Motor neuron (in vitro differentiated cells): Measurements from ENCODE around the gene GLOD5. TPM values are rescaled to one million over a fixed set of nuclear protein-coding genes. Genes with fewer than 3 reads are reported as not detected.

ENCODE experiments used
- ATAC-seq, 8 experiments: fragments of 200-7000 bp; cut with Tn5 transposase; replicated peaks in 6 of 8; 2 replicates each; pipeline ENCODE4 v1.8.0; 2021; ENCODE audit warnings: mild to moderate bottlenecking in 8 of 8, moderate library complexity in 8 of 8
- H3K27ac ChIP-seq, 2 donors: fragments of 250-450 bp; sonication (Bioruptor Pico); 2 replicates each; pipeline ENCODE4 v1.9.0; 2021; ENCODE audit warnings: antibody characterized with exemption in 2 of 2, mild to moderate bottlenecking in 2 of 2, moderate library complexity in 1 of 2
- H3K4me1 ChIP-seq, 2 donors: fragments of 250-450 bp; sonication (Bioruptor Pico); replicated peaks in 1 of 2; 2 replicates each; pipeline ENCODE4 v1.6.1; 2021; ENCODE audit warnings: antibody characterized with exemption in 2 of 2, mild to moderate bottlenecking in 2 of 2, moderate library complexity in 1 of 2
- H3K4me3 ChIP-seq, 5 donors: fragments of 250-450 bp; sonication (Bioruptor Pico); 2 replicates each; pipeline ENCODE4 v1.9.0; 2021; ENCODE audit warnings: antibody characterized with exemption in 5 of 5, mild to moderate bottlenecking in 5 of 5, moderate library complexity in 4 of 5
- WGBS, 10 experiments: fragments of 450-650 bp; shearing (Covaris generic); methylation state at CpG; one replicate each; pipeline ENCODE4 v1.0.0; 2022; 5-methylcytosine and 5-hydroxymethylcytosine counted together
- in situ Hi-C, 9 experiments: fragments of 400-800 bp; cut with MboI; loops; one replicate each; pipeline ENCODE4 v1.15.0; 2021; ENCODE audit warnings: low sequenced_read_pairs in 9 of 9, low pct_unique_long_range_greater_than_20kb in 2 of 9; ENCODE audit not compliant: unreplicated experiment in 9 of 9
- total RNA-seq, 8 experiments: library from RNA; unstranded; fragments of 300-600 nt; gene quantifications; 2 replicates each; pipeline versions ENCODE4 v1.2.3 to v1.2.4, GENCODE V29; 2022

GLOD5 gene
- total RNA-seq, 8 experiments from 2014 or later = not detected

DNA sequence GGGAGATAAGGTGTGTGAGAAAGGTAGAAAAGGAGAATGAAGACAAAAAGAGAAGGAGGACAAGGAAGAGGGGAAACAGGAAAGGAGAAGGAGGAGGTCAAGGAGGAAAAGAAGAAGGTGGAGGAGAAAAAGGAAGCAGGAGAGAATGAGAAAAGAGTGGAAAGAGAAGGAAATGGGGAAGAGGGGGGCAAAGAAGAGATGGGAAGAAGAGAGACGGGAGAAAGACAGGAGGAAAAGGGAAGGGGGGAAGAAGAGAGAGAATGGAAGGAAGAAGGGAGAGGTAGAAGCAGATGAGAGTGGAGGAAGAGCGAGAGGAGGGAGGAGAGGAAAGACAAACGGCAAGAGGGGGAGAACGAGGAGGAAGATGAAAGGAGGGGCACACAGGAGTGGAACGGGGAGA lies 28.9 kb downstream of the GLOD5 start:
- Histone ChIP-seq H3K4me1 (no peaks in the 10 kb centered on the region), H3K4me3 (no peak overlapping the region), H3K27ac (no peak overlapping the region)
- WGBS, 10 experiments = 11 to 58% (median 52%) methylated on average over 2 to 5 of the region's 5 CpGs; no CpG with 5 or more reads in 4 of the 10 experiments
- no peak for ATAC-seq
- in situ Hi-C loops = no loop called here

DNA sequence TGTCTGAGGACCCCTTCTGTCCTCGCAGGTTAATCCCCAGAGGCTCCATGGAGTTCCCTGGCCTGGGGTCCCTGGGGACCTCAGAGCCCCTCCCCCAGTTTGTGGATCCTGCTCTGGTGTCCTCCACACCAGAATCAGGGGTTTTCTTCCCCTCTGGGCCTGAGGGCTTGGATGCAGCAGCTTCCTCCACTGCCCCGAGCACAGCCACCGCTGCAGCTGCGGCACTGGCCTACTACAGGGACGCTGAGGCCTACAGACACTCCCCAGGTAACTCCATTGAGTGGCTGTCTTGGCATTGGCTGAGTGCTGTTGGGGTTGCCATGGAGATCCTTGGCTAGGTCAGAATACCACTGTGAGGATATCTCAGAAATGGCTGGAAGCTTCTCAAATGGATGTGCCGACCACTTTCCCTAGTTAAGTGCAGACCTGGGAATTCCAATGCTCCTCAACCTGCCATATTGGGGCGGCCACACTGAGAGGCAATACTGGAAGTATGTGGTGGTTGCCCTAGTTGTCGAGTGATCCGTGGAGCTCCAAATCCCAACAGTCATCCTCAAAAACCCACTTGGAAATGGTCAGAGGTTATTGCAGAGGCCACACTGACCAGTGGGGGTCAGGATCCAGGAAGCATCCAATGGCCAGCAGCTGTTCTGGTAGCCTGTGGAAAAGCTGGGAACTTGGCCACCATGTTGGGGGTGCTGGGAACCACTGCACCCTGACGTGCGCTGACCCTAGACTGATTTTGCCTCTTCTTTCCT lies 29.7 kb downstream of the GLOD5 start:
- H3K4me3 ChIP-seq = no peak overlapping the region

DNA sequence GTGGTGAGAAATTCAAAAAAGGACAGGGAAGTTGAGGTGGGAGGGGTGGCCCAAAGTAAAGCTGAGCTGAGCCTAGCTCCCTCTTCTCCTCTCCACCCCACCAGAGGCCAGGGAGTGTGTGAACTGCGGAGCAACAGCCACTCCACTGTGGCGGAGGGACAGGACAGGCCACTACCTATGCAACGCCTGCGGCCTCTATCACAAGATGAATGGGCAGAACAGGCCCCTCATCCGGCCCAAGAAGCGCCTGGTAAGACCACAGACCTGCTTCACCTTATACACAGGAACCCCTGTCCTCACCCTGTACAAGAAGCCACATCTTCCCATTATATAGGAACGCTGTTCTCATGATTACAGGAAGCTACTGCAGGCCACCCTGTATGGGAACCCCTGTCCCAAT lies 30.7 kb downstream of the GLOD5 start:
- no peak for ATAC-seq

More for the DNA sequence above, 29.7 kb downstream of the GLOD5 start:
- Histone ChIP-seq H3K27ac (no peak overlapping the region), H3K4me1 (no peaks in the 10 kb centered on the region)
- ATAC-seq = no peak
- in situ Hi-C loops = no loop called here
- WGBS, 10 experiments = 60% methylated on average over 9 of the region's 11 CpGs; no CpG with 5 or more reads in 9 of the 10 experiments

DNA sequence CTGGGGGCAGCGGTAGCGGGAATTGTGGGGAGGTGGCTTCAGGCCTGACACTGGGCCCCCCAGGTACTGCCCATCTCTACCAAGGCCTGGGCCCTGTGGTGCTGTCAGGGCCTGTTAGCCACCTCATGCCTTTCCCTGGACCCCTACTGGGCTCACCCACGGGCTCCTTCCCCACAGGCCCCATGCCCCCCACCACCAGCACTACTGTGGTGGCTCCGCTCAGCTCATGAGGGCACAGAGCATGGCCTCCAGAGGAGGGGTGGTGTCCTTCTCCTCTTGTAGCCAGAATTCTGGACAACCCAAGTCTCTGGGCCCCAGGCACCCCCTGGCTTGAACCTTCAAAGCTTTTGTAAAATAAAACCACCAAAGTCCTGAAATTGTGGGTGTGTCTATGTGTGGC lies 32.4 kb downstream of the GLOD5 start:
- no peak overlapping the region for H3K4me3 ChIP-seq
- no peaks in the 10 kb centered on the region for H3K4me1 ChIP-seq
- no peak for ATAC-seq
- in situ Hi-C loops = no loop called here
- no peak overlapping the region for H3K27ac ChIP-seq
- WGBS, 10 experiments = no CpG with 5 or more reads among the region's 4 CpGs

More for the DNA sequence above, 30.7 kb downstream of the GLOD5 start:
- Histone ChIP-seq H3K27ac (no peak overlapping the region), H3K4me3 (no peak overlapping the region), H3K4me1 (no peaks in the 10 kb centered on the region)
- in situ Hi-C loops = no loop called here
- WGBS, 10 experiments = 50 to 85% (median 80%) methylated on average over 2 to 4 of the region's 7 CpGs; no CpG with 5 or more reads in 6 of the 10 experiments

DNA sequence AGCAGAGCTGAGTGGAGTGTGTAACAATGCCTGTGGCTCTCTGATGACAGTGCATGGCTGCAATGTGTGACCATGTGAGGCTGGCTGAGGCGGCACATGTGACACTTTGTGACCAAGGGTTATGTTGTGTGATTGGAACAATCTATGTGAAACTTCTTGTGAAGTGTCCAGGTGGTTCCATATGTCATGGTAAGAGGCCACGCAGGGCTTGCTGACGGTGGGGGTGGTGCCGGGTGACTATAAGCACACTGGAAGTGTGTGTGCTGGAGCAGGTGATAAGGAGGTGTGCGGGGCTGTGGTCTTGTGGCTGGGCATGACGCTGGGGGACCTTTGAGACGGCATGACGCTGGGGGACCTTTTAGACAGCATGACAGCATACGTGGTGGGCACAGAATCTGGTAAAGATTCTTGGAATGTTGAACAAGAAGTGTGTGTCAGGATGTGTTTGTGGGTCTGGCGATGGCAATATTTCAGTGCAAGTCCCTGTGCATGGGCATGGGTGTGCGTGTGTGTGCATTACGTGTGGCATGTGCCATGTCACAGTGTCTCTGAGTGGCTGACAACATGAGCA lies 32.9 kb downstream of the GLOD5 start:
- in situ Hi-C loops = no loop called here
- no peak overlapping the region for H3K4me3 ChIP-seq
- no peaks in the 10 kb centered on the region for H3K4me1 ChIP-seq
- H3K27ac ChIP-seq = no peak overlapping the region
- WGBS, 10 experiments = 46 to 100% methylated on average over 1 to 12 of the region's 12 CpGs; no CpG with 5 or more reads in 8 of the 10 experiments
- ATAC-seq = peak in 2 of 8 experiments; percentile 11 to 45

DNA sequence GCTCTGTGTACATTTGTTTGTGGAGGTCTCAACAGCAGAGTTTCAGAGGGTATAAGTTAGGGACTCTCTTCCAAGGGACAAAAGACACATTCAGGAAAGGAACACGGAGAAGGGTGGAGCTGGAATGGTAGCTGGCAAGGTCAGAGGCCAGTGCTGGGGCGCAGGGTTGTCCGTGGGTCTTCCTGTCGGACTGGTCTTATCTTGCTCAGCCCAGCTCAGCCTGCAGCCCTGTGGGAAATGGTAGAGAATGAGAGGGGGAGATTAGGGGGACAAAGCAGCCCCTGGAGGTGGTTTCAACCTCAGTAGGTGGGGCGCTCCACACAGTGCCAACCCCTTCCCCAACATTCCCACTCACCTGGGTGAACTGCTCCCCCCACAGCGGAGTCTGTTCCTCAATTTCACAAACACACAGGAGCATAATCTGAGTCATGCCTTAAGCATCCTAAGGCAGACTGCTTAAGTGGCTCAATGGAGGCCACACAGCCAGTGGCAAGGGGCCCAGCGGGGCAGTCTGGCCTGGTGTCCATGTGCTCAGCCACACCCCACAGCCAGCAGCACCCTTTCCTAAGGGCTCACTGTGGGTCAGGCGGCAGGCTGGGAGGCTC lies 33.5 kb downstream of the GLOD5 start:
- Histone ChIP-seq H3K27ac (no peak overlapping the region), H3K4me3 (no peak overlapping the region), H3K4me1 (no peaks in the 10 kb centered on the region)
- 33 to 48% methylated on average over 1 to 7 of the region's 8 CpGs; no CpG with 5 or more reads in 8 of the 10 experiments for WGBS, 10 experiments
- peak in 7 of 8 experiments; percentile 35 to 99 (median 74) for ATAC-seq
- in situ Hi-C loops = no loop called here

DNA sequence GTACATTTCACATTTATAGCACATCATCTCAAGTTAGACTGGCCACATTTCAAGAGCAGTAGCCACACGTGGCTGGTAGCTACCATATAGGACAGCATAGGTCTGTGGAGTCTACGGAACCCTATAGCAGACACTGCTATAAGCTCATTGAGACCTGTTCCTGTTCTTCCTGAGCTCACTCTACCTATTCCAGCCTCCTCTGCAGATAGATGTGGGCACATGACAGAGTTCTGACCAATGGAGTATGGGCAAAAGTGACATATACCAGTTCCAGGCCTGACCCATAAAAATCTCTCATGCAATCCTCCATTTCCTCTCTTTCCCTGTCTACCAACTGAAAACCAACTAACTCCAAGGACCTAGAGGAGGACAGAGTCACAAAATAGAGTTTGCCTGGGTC lies 36.8 kb downstream of the GLOD5 start:
- ATAC-seq = no peak
- in situ Hi-C loops = no loop called here
- Histone ChIP-seq H3K4me3 (no peak overlapping the region), H3K27ac (no peak overlapping the region), H3K4me1 (peaks cover 3 to 12% of the 10 kb centered on the region in 2 donors)
- WGBS, 10 experiments = 67 to 80% methylated on average over 1 to 2 of the region's 2 CpGs; no CpG with 5 or more reads in 8 of the 10 experiments

DNA sequence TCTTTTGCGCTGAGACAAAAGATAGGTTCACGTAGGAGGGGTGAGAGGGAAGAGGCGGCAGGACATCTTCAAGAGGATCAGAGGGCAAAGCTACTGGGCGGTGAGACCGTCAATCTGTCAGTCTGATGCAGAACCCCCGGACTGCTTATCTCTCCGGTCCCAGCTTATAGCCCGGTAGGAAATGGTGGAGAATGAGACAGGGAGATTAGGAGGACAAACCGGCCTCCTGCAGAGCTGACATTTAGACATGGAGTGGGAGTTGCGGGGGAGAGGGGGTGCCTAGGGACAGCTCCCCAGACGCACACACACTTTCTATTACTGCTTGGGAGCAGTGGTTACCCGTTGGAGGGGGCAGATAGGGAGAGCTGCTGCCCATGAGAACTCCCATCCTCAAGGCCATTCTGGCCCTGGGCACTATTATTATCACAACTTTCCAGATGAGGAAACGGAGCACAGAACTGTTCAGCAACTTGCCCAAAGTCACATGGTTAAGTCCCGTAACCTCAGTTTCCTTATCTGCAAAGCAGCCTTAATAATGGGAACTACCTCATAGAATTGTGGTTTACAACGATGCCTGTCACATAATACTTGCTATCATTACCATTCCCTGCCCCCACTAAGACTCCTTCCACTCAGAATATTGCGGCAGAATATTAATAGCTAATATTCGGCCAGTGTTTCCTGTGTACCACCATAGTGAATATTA lies 39.2 kb downstream of the GLOD5 start:
- no peak for ATAC-seq
- H3K4me1 ChIP-seq = peaks cover 3 to 12% of the 10 kb centered on the region in 2 donors
- H3K27ac ChIP-seq = peak overlapping the region; percentile 98 to 99
- peak overlapping the region; percentile 54 to 87 (median 82) for H3K4me3 ChIP-seq
- in situ Hi-C loops = no loop called here
- 28 to 100% (median 45%) methylated on average over 1 to 7 of the region's 17 CpGs; no CpG with 5 or more reads in 6 of the 10 experiments for WGBS, 10 experiments

DNA sequence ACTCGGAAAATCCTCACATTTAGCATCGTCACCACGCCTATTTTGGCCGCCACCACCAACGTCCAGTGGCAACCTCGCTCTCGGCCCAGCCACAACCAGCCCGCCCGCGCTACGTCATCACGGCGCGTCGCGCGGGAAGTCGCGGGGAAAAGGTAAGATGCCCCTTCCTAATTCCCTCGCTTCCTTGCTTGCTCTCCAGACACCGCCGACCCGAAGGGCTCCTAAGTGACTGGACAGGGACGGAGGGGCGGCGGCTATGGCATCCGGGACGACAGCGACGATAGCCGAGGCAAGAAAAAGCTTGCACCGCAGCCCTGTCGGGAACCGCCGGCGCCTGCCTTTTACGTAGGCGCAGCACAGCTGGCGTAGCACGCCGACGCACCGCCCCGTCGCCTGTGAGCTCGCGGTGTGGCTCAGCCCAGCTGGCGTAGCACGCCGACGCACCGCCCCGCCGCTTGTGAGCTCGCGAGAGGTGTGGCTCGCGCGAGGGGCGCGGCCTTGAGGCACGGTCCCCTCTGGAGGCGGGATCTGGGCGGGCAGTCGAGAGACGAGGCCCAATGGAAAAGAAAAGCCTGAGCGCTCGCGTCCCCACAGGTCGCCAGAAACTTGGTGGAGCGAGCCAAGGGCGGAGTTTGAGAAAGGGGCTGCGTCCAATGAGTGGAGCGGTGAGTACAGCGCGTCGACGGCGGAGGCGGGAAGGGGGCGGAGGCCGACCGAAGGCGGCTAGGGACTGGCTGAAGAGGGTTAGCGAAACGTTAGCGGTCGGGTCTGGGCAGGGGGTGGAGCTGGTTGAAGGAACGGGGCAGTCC lies 39.9 kb downstream of the GLOD5 start, which contains the start of gene HDAC6:
HDAC6 (plus strand) TSS at position 788 of the 809 bp plus-strand sequence. CDS start 626 bp downstream, outside the sequence.
- in situ Hi-C loops = no loop called here

DNA sequence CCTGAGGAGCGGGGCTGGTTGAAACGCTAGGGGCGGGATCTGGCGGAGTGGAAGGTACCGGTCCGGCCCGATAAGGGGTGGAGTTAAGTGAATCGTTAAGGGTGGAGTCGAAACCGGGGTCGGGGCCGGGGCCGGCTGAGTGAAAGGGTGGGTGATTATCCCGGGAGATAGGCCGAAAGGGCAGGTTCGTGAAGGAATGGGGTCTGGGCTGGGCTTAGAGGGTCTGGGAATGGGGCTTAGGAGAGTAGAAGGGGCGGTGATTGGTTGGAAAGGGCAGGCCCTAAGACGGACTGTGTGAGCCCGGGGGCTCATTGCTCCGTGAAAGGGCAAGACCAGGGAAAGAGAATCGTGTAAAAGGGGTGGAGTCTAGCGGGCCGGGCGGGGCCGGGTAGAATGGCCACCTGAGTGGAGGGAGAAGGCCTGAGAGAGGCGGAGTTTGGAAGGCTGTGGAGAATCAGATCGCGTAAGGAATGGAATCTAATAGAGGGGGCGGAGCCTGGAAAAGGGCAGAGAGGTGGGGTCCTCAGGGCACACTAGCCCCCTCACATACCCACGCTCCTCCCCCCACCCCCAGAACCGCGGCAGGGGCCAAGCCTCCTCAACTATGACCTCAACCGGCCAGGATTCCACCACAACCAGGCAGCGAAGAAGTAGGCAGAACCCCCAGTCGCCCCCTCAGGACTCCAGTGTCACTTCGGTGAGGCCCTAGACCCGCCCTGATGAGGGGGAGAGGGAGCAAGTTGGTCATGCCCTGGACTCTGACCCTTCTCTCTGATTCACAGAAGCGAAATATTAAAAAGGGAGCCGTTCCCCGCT lies 40.8 kb downstream of the GLOD5 start:
- Histone ChIP-seq H3K4me3 (peak overlapping the region; percentile 63 to 91 (median 78)), H3K27ac (peak overlapping the region; percentile 97 to 98), H3K4me1 (peaks cover 3 to 12% of the 10 kb centered on the region in 2 donors)
- WGBS, 10 experiments = 0 to 40% (median 29%) methylated on average over 1 to 11 of the region's 40 CpGs; no CpG with 5 or more reads in 7 of the 10 experiments
- in situ Hi-C loops = no loop called here
- ATAC-seq = peak; percentile 49 to 72 (median 58)

More for the DNA sequence above, 39.9 kb downstream of the GLOD5 start, which contains the start of gene HDAC6:
- H3K4me1 ChIP-seq = peaks cover 3 to 12% of the 10 kb centered on the region in 2 donors
- peak; percentile 83 to 92 (median 90) for ATAC-seq
- 20 to 32% methylated on average over 5 to 13 of the region's 89 CpGs; no CpG with 5 or more reads in 8 of the 10 experiments for WGBS, 10 experiments
- H3K27ac ChIP-seq = peak within 1 kb of the TSS; percentile 98 to 99
- H3K4me3 ChIP-seq = peak within 1 kb of the TSS; percentile 63 to 91 (median 85)

DNA sequence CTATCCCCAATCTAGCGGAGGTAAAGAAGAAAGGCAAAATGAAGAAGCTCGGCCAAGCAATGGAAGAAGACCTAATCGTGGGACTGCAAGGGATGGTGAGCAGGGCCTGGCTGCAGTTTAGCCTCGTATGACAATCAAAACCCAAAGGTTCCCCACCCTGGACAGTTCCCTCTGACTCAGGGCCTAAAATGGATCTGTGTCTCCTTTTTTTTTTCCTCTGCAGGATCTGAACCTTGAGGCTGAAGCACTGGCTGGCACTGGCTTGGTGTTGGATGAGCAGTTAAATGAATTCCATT lies 41.3 kb downstream of the GLOD5 start:
- Histone ChIP-seq H3K4me3 (peak overlapping the region; percentile 63 to 91 (median 78)), H3K27ac (peak overlapping the region; percentile 97 to 98), H3K4me1 (peaks cover 3 to 12% of the 10 kb centered on the region in 2 donors)
- 33 to 63% (median 33%) methylated on average over 2 to 4 of the region's 4 CpGs; no CpG with 5 or more reads in 7 of the 10 experiments for WGBS, 10 experiments
- in situ Hi-C loops = no loop called here
- ATAC-seq = no peak
